ENCODE measurements around the gene MRTFA.

- no peak for TF ChIP-seq POLR2AphosphoS5 (IDR thresholded peaks at IDR 0.05; ENCODE audit: low read depth, low read length)
- no peak for TF ChIP-seq POLR2A (IDR thresholded peaks at IDR 0.05; ENCODE audit: low read depth, low read length)
- no peak for TF ChIP-seq TAF1 (IDR thresholded peaks at IDR 0.05; ENCODE audit: low read depth, low read length)
- TF ChIP-seq SPI1 (IDR thresholded peaks at IDR 0.05; ENCODE audit: low read depth, low read length): no peak
- TF ChIP-seq PAX5 (IDR thresholded peaks at IDR 0.05; ENCODE audit: insufficient read depth, low read length, severe bottlenecking): no peak
Observed at GRCh38 chr22:40401532-40401931, 235.0 kb downstream of the MRTFA start.
